Activated T-cell treated with anti-CD3 and anti-CD28 coated beads, Interleukin-2, amount 50 U/mL, for 24 hours (primary cell): ENCODE results near the gene MAG.
A peak's percentile ranks its signal among the peaks of the same experiment; 100 is the strongest.

Source experiments
- DNase-seq: peaks from one replicate; pipeline ENCODE4 v3.0.0-alpha.2; 2020
- H3K27ac Mint-ChIP-seq: 2 replicates; pipeline ENCODE4 v1.8.0; 2020; ENCODE audit warnings: mild to moderate bottlenecking, mixed read lengths
- H3K27me3 Mint-ChIP-seq: 2 replicates; pipeline ENCODE4 v1.8.0; 2020; ENCODE audit warnings: mixed read lengths
- H3K36me3 Mint-ChIP-seq: 2 replicates; pipeline ENCODE4 v1.8.0; 2020; ENCODE audit warnings: low read depth, mixed read lengths
- H3K4me1 Mint-ChIP-seq: 2 replicates; pipeline ENCODE4 v1.8.0; 2020; ENCODE audit warnings: low read depth, mixed read lengths
- H3K4me3 Mint-ChIP-seq: 2 replicates; pipeline ENCODE4 v1.8.0; 2020; ENCODE audit warnings: mild to moderate bottlenecking, moderate library complexity, mixed read lengths
- H3K9me3 Mint-ChIP-seq: 2 replicates; pipeline ENCODE4 v1.8.0; 2020; ENCODE audit warnings: mixed read lengths

The MAG gene

GRCh38 chr19:35342430-35342829 is 50.5 kb downstream of the MAG start:
- H3K4me3 Mint-ChIP-seq = no peak overlapping the region
- peaks cover 4% of the 10 kb centered on the region for H3K27me3 Mint-ChIP-seq
- H3K9me3 Mint-ChIP-seq = no peaks in the 10 kb centered on the region
- no peak overlapping the region for H3K27ac Mint-ChIP-seq
- no peak for DNase-seq
- H3K36me3 Mint-ChIP-seq = no peaks in the 10 kb centered on the region
- peaks cover 22% of the 10 kb centered on the region for H3K4me1 Mint-ChIP-seq

GRCh38 chr19:35344511-35345031 is 52.6 kb downstream of the MAG start:
- Mint-ChIP-seq H3K27me3 (peaks cover 4% of the 10 kb centered on the region), H3K27ac (no peak overlapping the region), H3K36me3 (no peaks in the 10 kb centered on the region), H3K9me3 (no peaks in the 10 kb centered on the region), H3K4me3 (no peak overlapping the region), H3K4me1 (peaks cover 43% of the 10 kb centered on the region)
- DNase-seq = no peak

GRCh38 chr19:35345671-35346111 is 53.7 kb downstream of the MAG start:
- Mint-ChIP-seq H3K4me3 (peak overlapping the region; percentile 70), H3K27ac (peak overlapping the region; percentile 94), H3K36me3 (no peaks in the 10 kb centered on the region), H3K27me3 (peaks cover 4% of the 10 kb centered on the region), H3K9me3 (no peaks in the 10 kb centered on the region), H3K4me1 (peaks cover 44% of the 10 kb centered on the region)
- no peak for DNase-seq

GRCh38 chr19:35346193-35347052 is 54.5 kb downstream of the MAG start:
- no peaks in the 10 kb centered on the region for H3K9me3 Mint-ChIP-seq
- peaks cover 4% of the 10 kb centered on the region for H3K27me3 Mint-ChIP-seq
- H3K4me1 Mint-ChIP-seq = peaks cover 44% of the 10 kb centered on the region
- H3K27ac Mint-ChIP-seq = peak overlapping the region; percentile 94
- no peaks in the 10 kb centered on the region for H3K36me3 Mint-ChIP-seq
- peak overlapping the region; percentile 70 for H3K4me3 Mint-ChIP-seq
- peak; percentile 77 for DNase-seq

DNA sequence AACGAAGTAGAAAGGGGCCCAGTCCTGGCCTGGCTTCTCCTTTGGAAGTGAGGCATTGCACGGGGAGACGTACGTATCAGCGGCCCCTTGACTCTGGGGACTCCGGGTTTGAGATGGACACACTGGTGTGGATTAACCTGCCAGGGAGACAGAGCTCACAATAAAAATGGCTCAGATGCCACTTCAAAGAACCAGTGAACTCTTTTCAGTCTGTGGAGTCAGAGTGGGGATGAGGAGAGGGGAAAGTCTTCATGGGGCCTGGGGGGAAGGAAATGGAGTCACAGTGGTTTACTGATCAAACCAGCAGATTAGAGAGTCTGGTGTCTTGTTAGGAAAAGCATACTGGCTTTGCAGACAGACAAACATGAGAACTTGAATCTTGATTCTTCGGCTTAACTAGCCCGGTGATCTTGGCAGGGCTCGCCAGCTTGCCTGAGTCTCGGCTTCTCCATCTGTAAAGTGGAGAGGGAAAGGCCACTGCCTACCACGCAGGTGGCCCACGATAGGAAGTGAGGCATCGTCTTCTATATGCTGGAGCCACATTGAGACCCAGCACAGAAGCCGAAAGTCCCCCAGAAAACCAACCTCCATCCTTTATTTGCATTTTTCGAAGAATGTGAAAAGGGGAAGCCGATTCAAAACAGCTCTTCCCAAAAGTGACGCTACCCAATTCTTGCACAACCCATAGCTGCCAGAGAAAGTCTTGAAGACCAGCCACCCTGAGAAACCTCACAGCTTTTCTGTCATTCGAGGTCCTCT is 55.4 kb downstream of the MAG start, which contains the start of gene FFAR1:
FFAR1 (plus strand) TSS at position 732 of the 759 bp plus-strand sequence. CDS start 3,650 bp downstream, outside the sequence.
- H3K9me3 Mint-ChIP-seq = no peaks in the 10 kb centered on the region
- H3K4me1 Mint-ChIP-seq = peaks cover 44% of the 10 kb centered on the region
- H3K27ac Mint-ChIP-seq = peak within 1 kb of the TSS; percentile 94
- H3K4me3 Mint-ChIP-seq = peak within 1 kb of the TSS; percentile 70
- peak; percentile 77 for DNase-seq
- H3K27me3 Mint-ChIP-seq = peaks cover 4% of the 10 kb centered on the region
- H3K36me3 Mint-ChIP-seq = no peaks in the 10 kb centered on the region

- Mint-ChIP-seq H3K9me3 (no peaks in the 10 kb centered on the region), H3K4me1 (peaks cover 49% of the 10 kb centered on the region), H3K36me3 (no peaks in the 10 kb centered on the region), H3K27me3 (peaks cover 4% of the 10 kb centered on the region), H3K27ac (peak overlapping the region; percentile 94), H3K4me3 (peak overlapping the region; percentile 70)
- no peak for DNase-seq
These were observed 56.0 kb downstream of the MAG start for GRCh38 chr19:35347930-35348298.

- Mint-ChIP-seq H3K9me3 (no peaks in the 10 kb centered on the region), H3K27me3 (peaks cover 4% of the 10 kb centered on the region), H3K4me1 (peaks cover 51% of the 10 kb centered on the region), H3K4me3 (no peak overlapping the region), H3K36me3 (no peaks in the 10 kb centered on the region), H3K27ac (peak overlapping the region; percentile 2)
- peak; percentile 29 for DNase-seq
These were observed 57.1 kb downstream of the MAG start for GRCh38 chr19:35348911-35349611.

- Mint-ChIP-seq H3K9me3 (no peaks in the 10 kb centered on the region), H3K4me3 (no peak overlapping the region), H3K27me3 (peaks cover 4% of the 10 kb centered on the region), H3K27ac (peak overlapping the region; percentile 2), H3K4me1 (peaks cover 51% of the 10 kb centered on the region), H3K36me3 (no peaks in the 10 kb centered on the region)
- DNase-seq = no peak
These were observed 57.9 kb downstream of the MAG start for GRCh38 chr19:35349614-35350521.

DNA sequence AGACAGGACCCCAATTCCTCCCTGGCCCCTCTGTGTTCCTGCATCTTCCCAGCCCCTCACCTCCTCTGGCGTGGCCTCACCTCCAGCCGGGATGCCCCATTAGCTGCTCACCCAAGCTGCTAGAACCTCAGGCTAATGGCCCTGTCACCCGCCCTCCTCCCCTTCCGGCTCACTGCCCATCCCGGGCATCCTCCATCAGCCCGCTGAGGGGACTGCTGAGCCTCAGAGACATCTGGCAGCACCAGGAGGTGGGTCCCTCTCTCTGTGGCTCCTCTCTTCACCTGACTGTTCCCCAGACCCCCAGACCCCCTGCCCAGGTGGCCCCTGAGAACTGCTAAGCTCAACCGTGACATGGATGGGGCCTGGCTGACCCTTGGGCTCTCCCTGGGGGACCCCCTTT is 58.6 kb downstream of the MAG start:
- H3K36me3 Mint-ChIP-seq = no peaks in the 10 kb centered on the region
- no peaks in the 10 kb centered on the region for H3K9me3 Mint-ChIP-seq
- H3K27ac Mint-ChIP-seq = no peak overlapping the region
- H3K27me3 Mint-ChIP-seq = peaks cover 3% of the 10 kb centered on the region
- no peak for DNase-seq
- H3K4me3 Mint-ChIP-seq = no peak overlapping the region
- peaks cover 47% of the 10 kb centered on the region for H3K4me1 Mint-ChIP-seq

DNA sequence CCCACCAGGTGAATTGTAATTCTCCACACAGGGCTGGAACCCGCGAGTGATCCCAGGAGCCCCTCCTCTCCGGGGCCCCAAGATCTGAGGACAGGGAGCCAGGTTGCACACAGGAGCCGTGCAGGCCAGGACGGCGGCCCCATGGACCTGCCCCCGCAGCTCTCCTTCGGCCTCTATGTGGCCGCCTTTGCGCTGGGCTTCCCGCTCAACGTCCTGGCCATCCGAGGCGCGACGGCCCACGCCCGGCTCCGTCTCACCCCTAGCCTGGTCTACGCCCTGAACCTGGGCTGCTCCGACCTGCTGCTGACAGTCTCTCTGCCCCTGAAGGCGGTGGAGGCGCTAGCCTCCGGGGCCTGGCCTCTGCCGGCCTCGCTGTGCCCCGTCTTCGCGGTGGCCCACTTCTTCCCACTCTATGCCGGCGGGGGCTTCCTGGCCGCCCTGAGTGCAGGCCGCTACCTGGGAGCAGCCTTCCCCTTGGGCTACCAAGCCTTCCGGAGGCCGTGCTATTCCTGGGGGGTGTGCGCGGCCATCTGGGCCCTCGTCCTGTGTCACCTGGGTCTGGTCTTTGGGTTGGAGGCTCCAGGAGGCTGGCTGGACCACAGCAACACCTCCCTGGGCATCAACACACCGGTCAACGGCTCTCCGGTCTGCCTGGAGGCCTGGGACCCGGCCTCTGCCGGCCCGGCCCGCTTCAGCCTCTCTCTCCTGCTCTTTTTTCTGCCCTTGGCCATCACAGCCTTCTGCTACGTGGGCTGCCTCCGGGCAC is 59.6 kb downstream of the MAG start:
- H3K36me3 Mint-ChIP-seq = no peaks in the 10 kb centered on the region
- peaks cover 36% of the 10 kb centered on the region for H3K4me1 Mint-ChIP-seq
- H3K27me3 Mint-ChIP-seq = no peaks in the 10 kb centered on the region
- no peak overlapping the region for H3K4me3 Mint-ChIP-seq
- DNase-seq = no peak
- no peak overlapping the region for H3K27ac Mint-ChIP-seq
- H3K9me3 Mint-ChIP-seq = no peaks in the 10 kb centered on the region

GRCh38 chr19:35352177-35352447 is 60.2 kb downstream of the MAG start:
- H3K4me1 Mint-ChIP-seq = peaks cover 31% of the 10 kb centered on the region
- no peaks in the 10 kb centered on the region for H3K9me3 Mint-ChIP-seq
- H3K36me3 Mint-ChIP-seq = no peaks in the 10 kb centered on the region
- H3K27ac Mint-ChIP-seq = no peak overlapping the region
- DNase-seq = no peak
- H3K27me3 Mint-ChIP-seq = no peaks in the 10 kb centered on the region
- H3K4me3 Mint-ChIP-seq = no peak overlapping the region

- H3K27ac Mint-ChIP-seq = peak overlapping the region; percentile 59
- peaks cover 29% of the 10 kb centered on the region for H3K4me1 Mint-ChIP-seq
- no peaks in the 10 kb centered on the region for H3K36me3 Mint-ChIP-seq
- H3K4me3 Mint-ChIP-seq = no peak overlapping the region
- DNase-seq = peak; percentile 78
- H3K27me3 Mint-ChIP-seq = no peaks in the 10 kb centered on the region
- no peaks in the 10 kb centered on the region for H3K9me3 Mint-ChIP-seq
These were observed 60.7 kb downstream of the MAG start for GRCh38 chr19:35352448-35353304.
